Panc1 (cell line): ENCODE results near the gene TMTC1. TPM values are rescaled to one million over a fixed set of nuclear protein-coding genes. Genes with fewer than 3 reads are reported as not detected.

Experiments used
- ATAC-seq: fragments of 200-7000 bp; cut with Tn5 transposase; 2 replicates; pipeline ENCODE4 v1.9.1; 2020; ENCODE audit warnings: mild to moderate bottlenecking, moderate library complexity
- BruUV-seq: library from RNA; stranded (reverse); fragments of 400-500 nt; replicated peaks from 2 replicates; lab custom pipeline; 2021; lab: Mats Ljungman, UMichigan
- CTCF ChIA-PET: fragments of 300-600 bp; sonication (Branson Sonifier 250); formaldehyde crosslinking; loops from one replicate; lab custom pipeline; 2022; ENCODE audit warnings: antibody characterized with exemption; lab: Charles Lee
- POLR2A ChIA-PET: fragments of 300-600 bp; sonication (Branson Sonifier 250); formaldehyde crosslinking; loops from one replicate; lab custom pipeline; 2022; ENCODE audit warnings: antibody characterized with exemption; lab: Charles Lee
- DNase-seq: peaks from one replicate; pipeline ENCODE4 v3.0.0-alpha.2; 2010; ENCODE audit warnings: low read depth, low spot score
- H3K27ac ChIP-seq: 2 replicates; pipeline ENCODE4 v1.5.1; 2011; ENCODE audit warnings: mild to moderate bottlenecking, low read length, inconsistent platforms
- H3K27me3 ChIP-seq: fragments of 200-500 bp; sonication (Bioruptor generic); 2 replicates; pipeline ENCODE4 v1.6.0; 2014; ENCODE audit warnings: low read length, inconsistent platforms; ENCODE audit not compliant: control insufficient read depth, insufficient read depth
- H3K36me3 ChIP-seq: fragments of 200-500 bp; sonication (Bioruptor generic); 2 replicates; pipeline ENCODE4 v1.5.1; 2014; ENCODE audit warnings: inconsistent platforms, mild to moderate bottlenecking, low read length, moderate library complexity; ENCODE audit not compliant: control insufficient read depth, insufficient read depth
- H3K4me1 ChIP-seq: 2 replicates; pipeline ENCODE4 v1.5.1; 2011; ENCODE audit warnings: inconsistent platforms, mild to moderate bottlenecking, low read length, moderate library complexity; ENCODE audit not compliant: control insufficient read depth, insufficient read depth
- H3K4me3 ChIP-seq, 2 experiments: 2 replicates each; pipeline ENCODE4 v1.5.1; 2011 to 2012; ENCODE audit warnings: low read depth in 2 of 2, low read length in 2 of 2, mild to moderate bottlenecking in 2 of 2, inconsistent platforms in 1 of 2, moderate library complexity in 1 of 2
- H3K9me3 ChIP-seq: fragments of 200-500 bp; sonication (Bioruptor generic); 2 replicates; pipeline ENCODE4 v1.5.1; 2014; ENCODE audit warnings: low read depth, mild to moderate bottlenecking, inconsistent platforms, low read length, moderate library complexity; ENCODE audit not compliant: control insufficient read depth, insufficient read depth
- CTCF ChIP-seq: fragments of 450-650 bp; IDR thresholded peaks from 2 replicates; pipeline ENCODE4 v1.5.1; 2017; ENCODE audit warnings: mild to moderate bottlenecking
- POLR2AphosphoS5 ChIP-seq: IDR thresholded peaks from 2 replicates; pipeline ENCODE4 v1.6.1; 2012; ENCODE audit warnings: mild to moderate bottlenecking, low read depth, low read length, moderate library complexity
- REST ChIP-seq, 2 experiments: IDR thresholded peaks; 2 replicates each; pipeline ENCODE4 v1.6.1; 2011 to 2012; ENCODE audit warnings: low read depth in 2 of 2, control low read depth in 1 of 2, low read length in 1 of 2, mild to moderate bottlenecking in 1 of 2, moderate library complexity in 1 of 2; ENCODE audit not compliant: insufficient read depth in 1 of 2
- SIN3A ChIP-seq: IDR thresholded peaks from 2 replicates; pipeline ENCODE4 v1.6.1; 2012; ENCODE audit warnings: low read depth, mild to moderate bottlenecking, low read length, moderate library complexity, borderline replicate concordance; ENCODE audit not compliant: insufficient read depth
- TCF7L2 ChIP-seq: IDR thresholded peaks from 2 replicates; pipeline ENCODE4 v1.6.1; 2011; ENCODE audit warnings: mild to moderate bottlenecking, low read depth, low read length, inconsistent platforms
- in situ Hi-C: cut with HindIII; loops from 2 replicates; pipeline ENCODE4 v1.10.0; 2016; ENCODE audit warnings: low sequenced_read_pairs, low pct_unique_long_range_greater_than_20kb
- intact Hi-C: fragments of 100-400 bp; cut with micrococcal nuclease; formaldehyde crosslinking; loops from one replicate; pipeline ENCODE4 v1.10.0; 2022; ENCODE audit not compliant: unreplicated experiment
- total RNA-seq: library from RNA; stranded (reverse); gene quantifications from one replicate; pipeline ENCODE4 v1.2.1, GENCODE V29; 2021; ENCODE audit not compliant: unreplicated experiment

TMTC1 gene
- total RNA-seq, 1 experiment from 2014 or later: 0.28 TPM

GRCh38 chr12:29792132-29792531 is 8.4 kb upstream of the TMTC1 start:
- in situ Hi-C loops: no loop called here
- POLR2A ChIA-PET: no interaction called here

GRCh38 chr12:29782871-29783772 is 620 bp downstream of the TMTC1 start:
- H3K9me3 ChIP-seq: no peaks in the 10 kb centered on the region
- CTCF ChIA-PET: no interaction called here
- no peak for DNase-seq
- intact Hi-C loops: no loop called here
- no peaks in the 10 kb centered on the region for H3K4me1 ChIP-seq
- POLR2A ChIA-PET: no interaction called here
- H3K36me3 ChIP-seq: no peaks in the 10 kb centered on the region
- H3K27ac ChIP-seq: no peak overlapping the region
- ATAC-seq: peak; percentile 81
- peak overlapping the region; percentile 15 to 39; a peak in 3 of 4 replicates for H3K4me3 ChIP-seq
- no TSS peak for BruUV-seq
- in situ Hi-C loops: no loop called here
- peaks cover 28% of the 10 kb centered on the region for H3K27me3 ChIP-seq
- TF ChIP-seq CTCF (no peak), SIN3A (no peak), REST (IDR thresholded peaks at IDR 0.05; ENCODE audit: insufficient read depth in 1 of 2, low read depth in 2 of 2, low read length in 1 of 2) (no peak), TCF7L2 (no peak)

More at GRCh38 chr12:29792132-29792531, 8.4 kb upstream of the TMTC1 start:
- ATAC-seq (no peak), DNase-seq (no peak)
- TF ChIP-seq TCF7L2 (no peak), POLR2AphosphoS5 (no peak), CTCF (no peak), REST (IDR thresholded peaks at IDR 0.05; ENCODE audit: insufficient read depth in 1 of 2, low read depth in 2 of 2, low read length in 1 of 2) (no peak), SIN3A (no peak)
- CTCF ChIA-PET: no interaction called here
- Histone ChIP-seq H3K4me1 (no peaks in the 10 kb centered on the region), H3K27ac (no peak overlapping the region), H3K9me3 (peaks cover 41% of the 10 kb centered on the region; the same call in 1 of the 2 replicates), H3K36me3 (no peaks in the 10 kb centered on the region), H3K4me3 (no peak overlapping the region), H3K27me3 (peaks cover 4% of the 10 kb centered on the region)
- intact Hi-C loops: no loop called here
- BruUV-seq: no TSS peak
